Activated T-cell treated with anti-CD3 and anti-CD28 coated beads for 24 hours (primary cell): ENCODE results near the gene BDH1.
"Not testable (repeated sequence)": the region's sequence is repeated elsewhere in the genome, so short reads cannot be mapped to it uniquely, and the experiment has no call there.

Experiments used
- DNase-seq: peaks from one replicate; pipeline ENCODE4 v3.0.0-alpha.2; 2020; ENCODE audit warnings: low read depth

Gene BDH1

GRCh38 chr3:197520311-197521276 is 35.2 kb downstream of the BDH1 start:
- no peak for DNase-seq

- no peak for DNase-seq
These were observed 36.0 kb downstream of the BDH1 start for GRCh38 chr3:197519801-197520211.

GRCh38 chr3:197518881-197519421 is 36.8 kb downstream of the BDH1 start:
- no peak for DNase-seq

GRCh38 chr3:197517922-197518683 is 37.7 kb downstream of the BDH1 start:
- DNase-seq = not testable (repeated sequence)

- DNase-seq = not testable (repeated sequence)
These were observed 38.7 kb downstream of the BDH1 start for GRCh38 chr3:197516890-197517606.

GRCh38 chr3:197516517-197516889 is 39.3 kb downstream of the BDH1 start:
- DNase-seq = peak; percentile 41

- no peak for DNase-seq
These were observed 40.9 kb downstream of the BDH1 start for GRCh38 chr3:197514786-197515355.

GRCh38 chr3:197513953-197514785 is 41.6 kb downstream of the BDH1 start:
- DNase-seq = no peak

GRCh38 chr3:197512691-197513571 is 42.8 kb downstream of the BDH1 start:
- DNase-seq = no peak

- DNase-seq = no peak
These were observed 43.7 kb downstream of the BDH1 start for GRCh38 chr3:197511853-197512635.

- DNase-seq = no peak
These were observed 44.6 kb downstream of the BDH1 start for GRCh38 chr3:197511130-197511529.

- DNase-seq = no peak
These were observed 45.1 kb downstream of the BDH1 start for GRCh38 chr3:197510642-197511018.

- DNase-seq = no peak
These were observed 46.6 kb downstream of the BDH1 start for GRCh38 chr3:197508924-197509775.

- no peak for DNase-seq
These were observed 47.3 kb downstream of the BDH1 start for GRCh38 chr3:197508461-197508860.

- no peak for DNase-seq
These were observed 47.7 kb downstream of the BDH1 start for GRCh38 chr3:197508051-197508451.

GRCh38 chr3:197507541-197507940 is 48.2 kb downstream of the BDH1 start:
- DNase-seq = no peak

GRCh38 chr3:197507081-197507480 is 48.7 kb downstream of the BDH1 start:
- no peak for DNase-seq
